HG03280 (cell line): ENCODE measurements around the gene LDAH.

Experiments used
- ATAC-seq: cut with Tn5 transposase; IDR thresholded peaks from one replicate; pipeline ENCODE4 v1.9.1; 2021; ENCODE audit warnings: mild to moderate bottlenecking, moderate library complexity; ENCODE audit not compliant: unreplicated experiment

LDAH gene

DNA sequence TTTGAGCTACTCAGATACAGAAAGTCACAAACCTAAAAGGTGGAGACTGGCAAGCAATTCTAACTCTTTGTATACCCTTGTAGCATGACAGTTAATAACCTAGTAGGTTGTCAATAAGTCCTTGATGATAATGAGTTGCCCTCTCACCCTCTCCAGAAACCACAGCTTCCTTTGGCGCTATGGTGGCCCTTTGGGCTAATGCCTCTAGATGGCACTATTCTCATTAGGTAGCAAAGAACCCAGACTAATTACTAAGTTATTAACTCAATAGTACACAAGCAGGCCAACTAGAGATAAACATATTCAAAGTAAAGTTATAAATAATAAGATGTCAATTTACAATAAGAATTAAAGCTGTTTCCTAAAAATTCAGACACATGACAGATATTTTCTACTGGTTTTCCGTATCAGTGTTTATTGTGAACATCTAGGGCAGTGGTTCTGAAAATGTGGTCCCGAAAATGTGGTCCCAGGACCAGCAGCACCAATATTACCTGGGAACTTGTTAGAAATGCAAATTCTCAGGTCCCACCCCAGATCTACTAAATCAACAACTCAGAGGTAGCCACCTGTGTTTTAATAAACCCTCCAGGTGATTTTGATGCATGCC, 41.1 kb downstream of the LDAH start:
- peak; percentile 78 for ATAC-seq

DNA sequence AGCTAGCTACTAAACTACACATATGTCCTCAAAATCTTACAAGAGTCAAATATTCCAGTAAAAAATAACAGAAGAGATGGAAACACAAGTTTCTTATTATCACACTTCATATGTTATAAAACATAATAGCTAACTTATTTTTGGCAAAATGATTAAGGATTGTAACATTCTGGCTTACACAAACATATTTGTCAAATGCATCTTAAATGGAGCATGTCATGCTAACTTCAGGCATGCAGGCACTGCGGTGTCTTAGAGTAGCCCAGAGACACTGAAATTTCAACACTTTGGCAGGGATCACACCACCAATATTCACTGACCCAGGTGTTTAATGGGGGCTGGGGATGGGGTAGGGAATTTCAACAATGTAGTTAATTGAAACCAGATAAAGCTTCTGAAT, 51.6 kb downstream of the LDAH start:
- ATAC-seq: no peak

DNA sequence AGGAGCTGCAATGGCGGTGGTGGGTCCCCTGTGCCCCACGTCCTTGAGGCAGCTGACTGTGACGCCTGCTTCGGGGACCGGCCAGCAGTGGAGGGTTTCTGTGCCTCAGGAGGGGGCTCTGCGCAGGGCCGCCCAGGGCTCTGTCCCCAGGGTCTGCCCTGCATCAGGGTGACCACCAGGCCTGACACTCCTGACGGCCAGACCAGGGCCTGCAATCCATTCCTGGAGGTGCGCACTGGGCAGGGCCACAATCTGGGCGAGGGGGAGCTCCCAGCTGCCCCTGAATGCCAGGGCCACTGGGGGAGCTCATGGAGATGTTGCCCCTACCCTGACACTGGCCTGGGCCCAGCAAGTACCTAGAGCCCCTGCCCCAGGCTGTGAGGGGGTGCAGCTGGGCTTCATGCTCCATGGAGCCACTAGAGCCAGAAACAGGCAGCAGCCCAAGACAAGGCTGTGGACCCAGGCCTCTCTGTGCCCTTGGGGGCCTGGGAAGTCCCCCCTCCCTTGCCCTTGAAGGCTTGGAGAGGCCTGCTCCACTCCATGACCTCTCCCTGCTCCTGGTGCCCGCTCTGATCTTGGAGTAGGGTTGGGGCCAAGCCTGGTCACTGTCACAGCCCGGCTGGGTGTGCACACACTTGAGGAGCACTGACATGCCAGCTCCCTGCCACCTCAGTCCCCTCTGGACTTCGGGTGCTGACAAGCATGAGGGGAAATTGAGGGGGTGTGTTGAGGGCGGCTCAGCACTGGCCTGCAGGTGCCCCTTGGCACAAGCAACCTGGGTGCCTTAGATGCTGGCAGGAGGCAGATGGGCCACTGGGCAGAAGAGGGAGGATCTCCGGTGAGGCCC, 55.9 kb downstream of the LDAH start:
- ATAC-seq: no peak

DNA sequence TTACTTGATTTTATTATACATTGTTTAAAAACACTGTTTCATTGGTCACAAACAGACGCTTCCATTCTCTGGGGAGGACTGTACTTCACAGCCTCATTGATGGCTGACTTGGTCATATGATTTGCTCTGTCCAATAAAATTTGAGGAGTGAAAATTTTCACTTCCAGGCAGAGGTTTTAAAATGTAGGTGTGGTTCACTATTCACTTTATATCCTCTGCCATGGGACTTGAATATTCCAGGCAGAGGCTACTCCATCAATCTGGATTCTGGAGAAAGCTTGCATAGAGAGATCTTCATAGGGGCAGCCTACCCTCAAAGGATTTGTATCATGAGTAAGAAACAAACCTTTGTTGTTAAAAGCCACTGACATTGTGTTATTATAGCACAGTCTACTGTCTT, 56.7 kb downstream of the LDAH start:
- ATAC-seq: no peak

DNA sequence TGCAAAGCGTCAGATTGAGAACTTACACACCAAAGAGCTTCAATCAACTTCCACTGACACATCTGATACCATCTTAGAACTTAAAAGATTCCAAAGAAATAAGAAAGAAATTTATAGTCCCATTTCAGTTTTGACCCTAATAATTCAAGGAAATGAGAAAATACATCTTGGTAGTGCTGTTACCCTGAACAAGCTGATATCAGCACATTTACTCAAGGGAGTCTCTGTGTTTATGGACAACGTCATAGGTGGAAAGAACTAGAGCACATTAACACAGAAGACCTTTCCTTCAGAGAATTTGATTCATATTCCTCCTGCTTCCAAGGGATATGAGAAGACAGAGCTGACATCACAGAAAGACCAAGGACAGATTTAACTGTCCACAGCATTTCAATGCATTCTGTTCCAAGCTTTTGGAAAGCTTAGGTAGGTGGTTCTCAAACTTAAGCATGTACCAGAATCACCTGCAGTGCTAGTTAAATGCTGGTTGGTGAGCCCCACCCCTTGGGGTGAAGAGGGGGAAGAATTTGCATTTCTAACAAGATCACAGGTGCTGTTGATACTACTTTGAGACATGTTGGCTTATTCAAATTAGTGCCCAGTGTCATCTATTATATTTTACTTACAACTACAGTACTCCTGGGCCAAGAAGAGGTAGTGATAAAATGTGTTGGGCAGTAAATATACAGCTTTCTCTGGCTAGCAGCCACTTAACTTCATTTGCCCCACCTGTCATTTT, 59.8 kb downstream of the LDAH start:
- no peak for ATAC-seq

DNA sequence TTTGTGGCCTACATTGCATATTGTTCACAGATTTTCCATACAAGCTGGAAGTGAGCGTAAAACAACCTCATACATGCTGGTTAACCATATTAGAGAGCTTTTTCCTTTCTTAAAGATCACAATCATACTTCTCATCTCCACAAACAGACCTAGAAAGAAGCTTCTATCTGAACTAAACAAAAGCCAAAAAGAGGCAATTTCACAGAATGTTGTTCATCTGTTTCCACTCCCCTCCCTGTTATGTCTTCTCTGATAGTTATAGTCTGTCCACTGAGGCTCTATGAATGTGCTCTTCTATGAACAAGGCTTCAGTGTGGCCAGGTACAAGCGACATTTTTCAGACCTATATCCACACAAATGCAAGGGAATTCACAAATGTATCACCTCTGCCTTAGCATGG, 63.4 kb downstream of the LDAH start:
- ATAC-seq: no peak

DNA sequence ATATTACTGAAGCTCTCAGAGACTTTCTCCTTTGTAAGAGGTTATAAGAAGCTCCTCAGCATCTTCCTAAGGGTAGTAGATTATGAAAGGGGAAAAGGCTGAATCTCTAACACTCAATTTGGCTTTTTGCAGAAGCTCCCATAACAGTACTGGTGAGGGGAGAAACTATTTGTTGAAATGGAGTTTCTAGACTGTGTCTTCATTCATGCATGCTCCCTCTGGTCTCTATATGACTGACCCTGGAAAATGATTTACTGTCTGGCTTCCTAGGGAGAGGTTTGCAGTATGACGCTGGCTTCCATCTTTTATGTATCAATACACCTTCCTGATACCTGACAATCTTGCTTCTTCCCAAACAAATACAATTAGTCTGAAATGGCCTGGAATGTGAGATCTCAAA, 63.9 kb downstream of the LDAH start:
- no peak for ATAC-seq

DNA sequence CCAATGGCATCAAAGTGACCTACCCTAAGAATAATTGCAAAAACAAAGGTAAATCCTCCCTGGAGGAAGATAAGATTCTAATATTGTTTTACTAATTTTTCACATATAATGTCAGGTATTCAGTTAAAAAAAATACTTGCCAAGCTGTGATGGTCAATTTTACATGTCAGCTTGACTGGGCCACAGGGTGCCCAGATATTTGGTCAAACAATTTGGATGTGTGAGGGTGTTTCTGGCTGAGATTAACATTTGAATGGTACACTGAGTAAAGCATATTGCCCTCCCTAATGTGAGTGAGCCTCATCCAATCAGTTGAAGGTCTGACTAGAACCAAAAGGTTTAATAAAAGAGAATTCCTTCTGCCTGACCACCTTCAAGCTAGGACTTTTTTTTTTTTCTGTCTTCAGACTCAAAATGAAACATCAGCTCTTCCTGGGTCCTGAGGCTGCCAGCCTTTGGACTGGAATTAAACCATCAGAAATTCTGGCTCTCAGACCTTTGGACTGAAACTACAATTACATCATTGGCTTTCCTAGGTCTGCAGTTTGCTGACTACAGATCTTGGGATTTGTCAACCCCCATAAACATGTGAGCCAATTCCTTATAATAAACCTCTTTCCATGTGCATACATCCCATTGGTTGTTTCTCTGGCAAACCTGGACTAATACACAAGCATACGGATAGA, 65.4 kb downstream of the LDAH start:
- no peak for ATAC-seq

DNA sequence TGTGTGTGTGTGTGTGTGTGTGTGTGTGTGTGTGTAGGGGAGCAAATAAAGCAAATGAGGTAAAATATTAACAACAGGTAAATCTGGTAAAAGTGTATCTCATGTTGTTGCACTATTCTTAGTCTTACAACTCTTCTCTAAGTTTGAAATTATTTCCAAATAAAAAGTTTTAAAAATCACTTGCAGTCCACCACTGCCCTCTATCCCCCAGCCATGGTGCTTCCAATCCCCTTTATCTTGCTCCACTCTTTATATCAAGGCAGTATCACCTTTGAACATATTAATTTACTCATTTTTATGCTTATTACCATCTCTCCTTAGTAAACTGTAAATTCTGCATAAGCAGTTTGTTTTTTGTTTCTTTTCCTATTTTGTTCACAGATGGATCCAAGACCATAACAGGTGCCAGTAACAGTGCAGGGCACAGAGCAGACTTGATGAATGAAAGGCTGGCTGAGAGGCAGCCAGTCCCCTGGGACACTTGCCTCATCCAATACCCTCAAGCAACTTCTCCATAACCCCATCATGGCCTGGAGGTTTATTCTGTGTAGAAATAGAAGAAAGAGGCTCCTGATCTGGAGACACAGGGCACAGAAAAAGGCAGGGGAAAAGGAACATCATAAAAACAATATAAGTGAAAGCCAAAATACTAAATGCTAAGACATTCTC, 67.6 kb downstream of the LDAH start:
- no peak for ATAC-seq

DNA sequence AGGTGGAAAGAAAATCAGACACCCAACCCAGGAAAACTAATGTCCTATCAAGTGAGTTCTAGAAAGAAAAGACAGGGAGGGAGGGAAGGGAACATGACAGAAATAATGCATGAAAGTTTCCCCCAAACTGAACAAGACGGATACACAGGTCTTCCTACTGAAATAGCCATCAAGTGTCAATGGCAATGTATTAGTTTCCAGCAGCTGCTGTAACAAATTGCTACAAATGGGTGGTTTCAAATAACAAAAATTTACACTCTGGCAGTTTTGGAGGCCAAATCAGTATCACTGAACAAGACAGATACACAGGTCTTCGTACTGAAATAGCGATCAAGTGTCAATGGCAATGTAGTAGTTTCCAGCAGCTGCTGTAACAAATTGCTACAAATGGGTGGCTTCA, 70.6 kb downstream of the LDAH start:
- no peak for ATAC-seq

DNA sequence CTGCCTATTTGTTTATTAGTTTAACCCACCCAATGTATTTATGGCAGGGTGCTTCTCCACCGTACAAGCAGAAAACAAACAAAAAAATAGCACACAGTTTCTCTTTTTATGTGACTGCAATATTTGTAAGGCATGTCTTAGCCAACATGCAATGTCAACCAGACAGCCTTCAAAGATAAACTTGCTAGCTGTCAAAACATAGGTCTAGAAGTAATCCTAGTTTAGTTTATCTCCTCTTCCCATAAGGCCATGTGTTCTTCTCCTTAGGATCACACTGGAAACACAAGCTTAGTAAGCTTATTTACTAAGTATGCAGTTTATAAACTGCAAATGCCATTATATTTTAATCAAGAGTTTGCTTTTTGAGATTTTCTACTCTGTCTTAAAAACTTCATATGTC, 75.6 kb downstream of the LDAH start:
- no peak for ATAC-seq

DNA sequence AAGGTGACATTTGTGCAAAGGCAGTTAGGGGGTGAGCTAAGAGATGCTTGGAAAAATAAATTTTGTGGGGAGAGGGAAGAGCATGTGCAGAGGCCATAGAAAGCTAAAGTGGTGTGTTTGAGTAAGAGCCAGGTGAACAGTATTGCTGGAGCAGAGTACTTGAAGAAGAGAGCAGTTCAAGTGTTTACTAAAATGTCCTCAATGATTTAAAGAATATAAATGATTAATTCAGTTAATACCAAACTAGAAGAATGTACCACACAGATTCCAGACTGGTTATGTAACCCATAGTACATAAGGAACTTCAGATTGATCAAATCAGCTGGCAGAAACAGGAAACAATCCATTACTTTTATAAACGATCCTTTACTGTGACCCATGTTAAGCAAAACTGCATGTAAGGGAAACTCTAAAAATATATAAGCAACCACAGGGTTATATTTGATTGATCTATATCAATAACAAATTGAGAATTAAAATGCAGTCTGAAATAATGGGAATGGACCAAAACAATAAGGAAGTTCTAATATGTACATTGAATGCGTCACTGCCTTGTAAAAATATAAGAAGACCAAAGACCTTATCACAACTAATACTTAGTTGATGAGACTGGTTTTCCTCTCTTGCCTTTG, 76.9 kb downstream of the LDAH start:
- ATAC-seq: no peak

DNA sequence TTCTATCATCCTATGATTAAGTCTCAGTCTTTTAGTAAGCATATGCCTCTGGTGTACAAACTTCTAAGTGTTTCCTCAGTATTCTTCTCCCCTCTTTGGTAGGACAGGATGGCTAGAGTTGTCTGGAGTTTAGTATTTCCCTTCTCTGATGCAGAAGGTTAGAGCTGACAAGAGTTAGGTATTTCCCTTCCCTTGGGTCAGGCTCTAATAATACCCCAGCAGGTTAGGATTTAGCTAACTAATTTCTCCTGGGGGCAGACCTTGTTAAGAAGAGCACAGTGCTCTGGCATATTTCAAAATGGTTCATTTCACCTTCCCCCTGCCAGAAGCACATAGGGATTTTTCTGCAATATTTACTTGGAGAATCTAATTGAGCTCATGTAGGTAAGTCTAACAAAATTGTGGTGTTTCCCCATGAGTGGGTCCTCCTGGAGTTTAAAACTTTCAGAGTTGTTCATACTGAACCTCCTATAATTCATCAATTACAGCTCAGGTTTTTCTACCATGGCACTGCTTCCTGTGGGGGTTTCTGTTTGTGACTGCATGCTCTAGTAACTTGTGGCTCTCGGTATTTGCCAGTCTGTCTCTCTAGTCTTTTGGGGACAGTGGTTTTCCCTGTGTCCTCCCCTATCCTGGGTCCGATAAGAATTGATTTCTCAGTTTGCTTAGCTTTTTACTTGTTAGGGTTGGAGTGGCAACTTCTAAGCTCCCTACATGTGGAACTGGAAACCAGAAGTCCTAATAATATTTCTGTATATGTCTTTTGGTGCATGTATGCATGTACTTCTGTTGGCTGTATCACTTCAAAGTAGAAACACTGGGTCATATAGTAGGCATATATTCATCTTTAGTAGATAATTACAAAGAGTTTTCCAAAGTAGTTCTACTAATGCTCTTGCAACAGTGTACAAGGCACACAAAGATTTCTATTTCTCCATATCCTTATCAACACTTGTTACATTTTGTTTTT, 78.2 kb downstream of the LDAH start:
- ATAC-seq: peak; percentile 85

DNA sequence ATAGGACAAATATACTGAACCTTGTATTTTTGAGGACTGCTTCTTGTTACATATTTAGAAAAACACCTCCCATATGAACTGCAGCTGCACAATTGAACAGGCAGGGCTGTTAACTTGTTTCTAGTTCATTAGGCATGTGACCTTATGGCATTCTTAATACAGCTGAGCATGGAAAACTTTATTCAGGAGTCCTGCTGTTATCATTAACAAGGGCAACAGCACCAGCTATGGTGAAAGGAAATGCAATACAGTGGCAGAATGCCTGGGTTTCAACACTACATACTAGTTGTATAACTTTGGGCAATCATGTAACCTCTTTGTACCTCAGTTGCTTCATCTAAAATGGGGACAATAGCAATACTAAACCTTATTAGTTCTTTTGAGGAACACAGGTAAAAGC, 84.1 kb downstream of the LDAH start:
- ATAC-seq: no peak

DNA sequence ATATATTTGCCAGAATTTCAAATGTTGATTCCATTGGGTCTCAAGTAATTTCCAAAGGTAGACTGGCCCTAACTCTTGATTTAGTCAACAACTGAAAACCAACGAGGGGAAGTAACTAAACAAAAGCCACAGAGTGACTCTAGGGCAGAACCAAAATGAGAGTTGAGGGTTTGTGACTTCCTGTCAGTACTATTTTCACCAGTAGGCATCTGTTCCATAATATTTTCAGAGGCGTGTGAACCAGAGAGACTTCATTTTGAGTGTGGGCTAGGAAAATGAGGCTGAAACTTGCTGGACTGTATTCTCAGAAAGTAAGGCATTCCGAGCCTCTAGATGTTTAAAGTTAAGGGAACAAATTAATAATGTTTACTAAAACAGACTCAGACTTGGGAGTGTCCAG, 85.4 kb downstream of the LDAH start:
- ATAC-seq: peak; percentile 83

DNA sequence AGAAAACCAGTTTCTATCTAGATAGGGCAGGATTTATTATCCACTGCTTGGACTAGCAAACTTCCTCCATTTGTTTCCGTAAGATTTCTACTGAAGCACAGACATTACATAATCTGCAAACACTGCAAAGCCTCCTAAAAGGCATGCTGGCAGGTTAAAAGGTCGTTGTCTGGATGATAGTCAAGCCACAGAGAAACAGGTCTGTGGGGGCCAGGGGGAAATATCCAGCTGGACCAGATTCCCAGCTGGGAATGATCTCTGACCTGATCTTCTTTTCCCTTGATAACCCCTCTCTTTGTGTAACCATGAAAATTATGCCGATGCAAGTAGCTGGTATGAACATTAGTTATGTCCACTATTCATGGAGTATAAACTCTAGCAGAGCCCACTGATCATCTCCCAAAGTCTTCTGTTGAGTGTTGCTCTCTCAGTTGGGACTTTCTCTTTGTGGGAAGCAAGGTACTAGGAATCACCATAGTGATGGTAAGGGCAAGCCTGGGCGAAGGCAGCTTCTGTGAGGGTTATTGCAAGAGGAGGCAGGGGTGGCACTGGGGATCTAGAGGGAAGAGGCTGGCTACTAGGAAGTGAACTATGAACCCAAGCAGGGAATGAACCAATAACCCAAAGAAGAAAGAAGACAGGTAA, 94.7 kb downstream of the LDAH start:
- no peak for ATAC-seq

DNA sequence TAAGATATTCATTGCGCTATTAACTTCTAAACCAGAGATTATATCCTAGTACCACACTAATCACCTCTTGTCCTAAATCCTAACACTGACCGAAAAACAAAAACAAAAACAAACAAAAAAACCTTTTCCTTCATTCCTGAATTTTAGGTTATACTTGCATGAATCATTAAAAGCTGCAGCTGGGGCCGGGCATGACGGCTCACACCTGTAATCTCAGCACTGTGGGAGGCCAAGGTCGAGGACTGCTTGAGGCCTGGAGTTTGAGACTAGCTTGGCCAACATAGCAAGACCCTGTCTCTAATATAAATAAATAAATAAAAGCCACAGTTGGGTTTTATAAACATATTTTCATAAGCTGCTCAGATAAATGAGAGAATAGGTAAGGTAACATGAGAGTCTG, 96.0 kb downstream of the LDAH start:
- ATAC-seq: no peak

DNA sequence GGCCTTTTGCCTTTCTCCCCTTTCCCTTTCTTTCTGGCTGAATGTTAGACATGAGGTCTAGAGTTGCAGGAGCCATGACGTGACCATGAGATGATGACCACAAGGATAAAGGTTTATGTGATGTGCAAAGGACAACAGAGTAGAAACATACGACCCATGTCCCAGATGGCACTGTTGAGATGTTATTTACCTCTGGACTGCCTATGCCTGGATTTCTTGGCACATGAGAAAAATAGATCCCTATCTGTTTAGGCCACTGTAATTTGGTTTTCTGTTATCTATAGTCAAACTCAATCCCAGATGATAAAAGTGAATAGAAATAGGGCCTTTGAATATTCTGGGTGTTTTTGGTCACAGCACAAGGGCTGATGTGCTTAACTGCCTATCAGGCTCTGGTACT, 97.1 kb downstream of the LDAH start:
- ATAC-seq: no peak
